ENCODE data around the gene IL37.

DNA sequence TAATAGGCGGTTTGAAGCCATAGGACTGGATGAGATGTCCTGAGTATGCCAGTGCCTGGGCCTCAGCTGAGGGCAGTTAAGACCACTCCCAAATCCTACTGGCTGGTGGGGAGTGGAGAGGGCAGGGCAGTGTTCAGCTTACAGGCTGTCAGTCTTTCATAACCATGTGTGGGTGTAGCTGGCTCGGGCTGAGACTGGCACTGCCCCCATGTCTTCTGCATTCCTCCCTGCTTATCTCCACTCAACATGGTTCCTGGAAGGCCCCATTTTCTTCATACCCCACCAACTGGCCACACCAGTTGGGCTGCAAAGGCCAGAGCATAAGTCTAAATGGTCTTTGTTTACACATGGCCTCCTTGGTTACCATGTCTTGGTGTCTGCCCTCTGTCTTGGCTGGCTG is 17.2 kb upstream of the IL37 start:
- no peak for TF ChIP-seq ZBTB7A (tag by site-specific recombination; IDR thresholded peaks at IDR 0.05; ENCODE audit: low read depth)
- TF ChIP-seq, protein P1, sequence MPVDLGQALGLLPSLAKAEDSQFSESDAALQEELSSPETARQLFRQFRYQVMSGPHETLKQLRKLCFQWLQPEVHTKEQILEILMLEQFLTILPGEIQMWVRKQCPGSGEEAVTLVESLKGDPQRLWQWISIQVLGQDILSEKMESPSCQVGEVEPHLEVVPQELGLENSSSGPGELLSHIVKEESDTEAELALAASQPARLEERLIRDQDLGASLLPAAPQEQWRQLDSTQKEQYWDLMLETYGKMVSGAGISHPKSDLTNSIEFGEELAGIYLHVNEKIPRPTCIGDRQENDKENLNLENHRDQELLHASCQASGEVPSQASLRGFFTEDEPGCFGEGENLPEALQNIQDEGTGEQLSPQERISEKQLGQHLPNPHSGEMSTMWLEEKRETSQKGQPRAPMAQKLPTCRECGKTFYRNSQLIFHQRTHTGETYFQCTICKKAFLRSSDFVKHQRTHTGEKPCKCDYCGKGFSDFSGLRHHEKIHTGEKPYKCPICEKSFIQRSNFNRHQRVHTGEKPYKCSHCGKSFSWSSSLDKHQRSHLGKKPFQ (tag by site-specific recombination; IDR thresholded peaks at IDR 0.05), result no peak
- TF ChIP-seq, protein P2, sequence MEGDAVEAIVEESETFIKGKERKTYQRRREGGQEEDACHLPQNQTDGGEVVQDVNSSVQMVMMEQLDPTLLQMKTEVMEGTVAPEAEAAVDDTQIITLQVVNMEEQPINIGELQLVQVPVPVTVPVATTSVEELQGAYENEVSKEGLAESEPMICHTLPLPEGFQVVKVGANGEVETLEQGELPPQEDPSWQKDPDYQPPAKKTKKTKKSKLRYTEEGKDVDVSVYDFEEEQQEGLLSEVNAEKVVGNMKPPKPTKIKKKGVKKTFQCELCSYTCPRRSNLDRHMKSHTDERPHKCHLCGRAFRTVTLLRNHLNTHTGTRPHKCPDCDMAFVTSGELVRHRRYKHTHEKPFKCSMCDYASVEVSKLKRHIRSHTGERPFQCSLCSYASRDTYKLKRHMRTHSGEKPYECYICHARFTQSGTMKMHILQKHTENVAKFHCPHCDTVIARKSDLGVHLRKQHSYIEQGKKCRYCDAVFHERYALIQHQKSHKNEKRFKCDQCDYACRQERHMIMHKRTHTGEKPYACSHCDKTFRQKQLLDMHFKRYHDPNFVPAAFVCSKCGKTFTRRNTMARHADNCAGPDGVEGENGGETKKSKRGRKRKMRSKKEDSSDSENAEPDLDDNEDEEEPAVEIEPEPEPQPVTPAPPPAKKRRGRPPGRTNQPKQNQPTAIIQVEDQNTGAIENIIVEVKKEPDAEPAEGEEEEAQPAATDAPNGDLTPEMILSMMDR (tag by site-specific recombination; IDR thresholded peaks at IDR 0.05), result no peak
